ENCODE measurements around the gene IRF2BPL. TPM values are rescaled to one million over a fixed set of nuclear protein-coding genes. Genes with fewer than 3 reads are reported as not detected.

Gene IRF2BPL
- total RNA-seq, 4 donors from 2014 or later: 21.0 to 53.5 (median 32.5) TPM

DNA sequence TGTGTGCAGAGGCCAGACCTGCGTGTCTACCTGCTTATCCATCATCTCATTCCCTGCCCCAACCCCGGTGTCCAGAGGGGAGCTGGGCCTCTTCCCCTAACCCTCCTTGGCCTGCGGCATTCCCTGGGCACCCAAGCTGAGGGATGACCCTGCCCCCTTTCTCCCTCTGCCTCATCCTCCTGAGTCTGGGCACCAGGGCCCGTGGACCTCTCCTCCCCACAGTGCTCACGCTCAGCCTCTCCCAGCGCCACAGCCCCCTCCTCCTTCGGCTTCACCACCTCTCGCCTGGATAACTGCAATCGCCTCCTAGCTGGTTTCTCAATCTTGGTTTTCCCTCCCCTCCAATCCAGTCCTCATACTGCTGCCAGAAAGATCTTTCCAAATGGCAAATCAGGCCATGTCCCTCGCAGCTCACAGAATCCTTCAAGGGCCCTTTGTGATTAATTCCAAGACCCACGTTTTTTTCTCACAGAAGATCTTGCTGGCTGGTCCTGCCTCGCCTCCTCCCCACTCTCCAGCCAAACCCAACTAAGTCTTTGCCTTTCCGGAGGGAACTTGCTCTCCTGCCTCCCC is 16.2 kb downstream of the IRF2BPL start:
- 84 to 87% methylated on average over 7 to 13 of the region's 13 CpGs for WGBS, 2 donors (ENCODE audit: low coverage in 1 of 2)
- Histone ChIP-seq H3K4me1 (peaks cover 0 to 39% (median 31%) of the 10 kb centered on the region in 4 donors), H3K27me3 (no peaks in the 10 kb centered on the region), H3K9me3 (no peaks in the 10 kb centered on the region), H3K4me3 (no peak overlapping the region), H3K27ac (no peak overlapping the region), H3K36me3 (no peaks in the 10 kb centered on the region)
- in situ Hi-C loops (cut with MboI; ENCODE audit: low pct_ligation_motif_present in 1 of 4, low pct_unique_long_range_greater_than_20kb in 1 of 4, low sequenced_read_pairs in 3 of 4): no loop called here
- intact Hi-C loops (cut with DNase I; ENCODE audit: low total_unique reads): no loop called here
- TF ChIP-seq EP300 (IDR thresholded peaks at IDR 0.05; ENCODE audit: low read depth) (no peak), POLR2AphosphoS5 (IDR thresholded peaks at IDR 0.05) (no peak)
- DNase-seq: no peak

DNA sequence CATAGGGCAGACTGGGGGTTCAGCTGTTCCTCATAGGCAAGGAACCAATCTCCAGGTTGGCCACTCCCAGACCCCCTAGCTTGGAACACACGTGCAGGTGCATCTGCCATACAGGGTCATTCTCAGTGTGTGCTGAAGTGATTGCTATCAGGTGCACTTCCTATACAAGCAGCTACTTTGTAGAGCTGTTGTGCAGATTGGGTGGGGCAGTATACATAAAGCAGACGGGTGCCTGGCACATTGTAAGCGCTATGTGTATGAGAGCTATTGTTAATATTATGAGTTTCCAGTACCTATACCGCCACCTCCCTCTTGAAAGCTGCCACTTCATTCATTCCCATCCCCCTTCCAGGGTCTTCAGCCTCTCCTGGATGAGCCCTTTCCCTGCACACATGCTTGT is 17.3 kb downstream of the IRF2BPL start:
- TF ChIP-seq, protein P1, sequence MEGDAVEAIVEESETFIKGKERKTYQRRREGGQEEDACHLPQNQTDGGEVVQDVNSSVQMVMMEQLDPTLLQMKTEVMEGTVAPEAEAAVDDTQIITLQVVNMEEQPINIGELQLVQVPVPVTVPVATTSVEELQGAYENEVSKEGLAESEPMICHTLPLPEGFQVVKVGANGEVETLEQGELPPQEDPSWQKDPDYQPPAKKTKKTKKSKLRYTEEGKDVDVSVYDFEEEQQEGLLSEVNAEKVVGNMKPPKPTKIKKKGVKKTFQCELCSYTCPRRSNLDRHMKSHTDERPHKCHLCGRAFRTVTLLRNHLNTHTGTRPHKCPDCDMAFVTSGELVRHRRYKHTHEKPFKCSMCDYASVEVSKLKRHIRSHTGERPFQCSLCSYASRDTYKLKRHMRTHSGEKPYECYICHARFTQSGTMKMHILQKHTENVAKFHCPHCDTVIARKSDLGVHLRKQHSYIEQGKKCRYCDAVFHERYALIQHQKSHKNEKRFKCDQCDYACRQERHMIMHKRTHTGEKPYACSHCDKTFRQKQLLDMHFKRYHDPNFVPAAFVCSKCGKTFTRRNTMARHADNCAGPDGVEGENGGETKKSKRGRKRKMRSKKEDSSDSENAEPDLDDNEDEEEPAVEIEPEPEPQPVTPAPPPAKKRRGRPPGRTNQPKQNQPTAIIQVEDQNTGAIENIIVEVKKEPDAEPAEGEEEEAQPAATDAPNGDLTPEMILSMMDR (IDR thresholded peaks at IDR 0.05): peak in 3 of 5 experiments; percentile 13 to 67 (median 16)
- TF ChIP-seq POLR2AphosphoS5 (IDR thresholded peaks at IDR 0.05) (peak in 1 of 3 donors; percentile 20), POLR2A (IDR thresholded peaks at IDR 0.05) (no peak)
- Histone ChIP-seq H3K36me3 (no peaks in the 10 kb centered on the region), H3K4me1 (peaks cover 0 to 45% (median 35%) of the 10 kb centered on the region in 4 donors), H3K27ac (peak overlapping the region; percentile 59 to 82 (median 65)), H3K4me3 (no peak overlapping the region), H3K9me3 (no peaks in the 10 kb centered on the region), H3K27me3 (no peaks in the 10 kb centered on the region)
- peak; percentile 62 for DNase-seq
- in situ Hi-C loops (cut with MboI; ENCODE audit: low pct_ligation_motif_present in 1 of 4, low pct_unique_long_range_greater_than_20kb in 1 of 4, low sequenced_read_pairs in 3 of 4) (no loop called here), intact Hi-C loops (cut with DNase I; ENCODE audit: low total_unique reads) (no loop called here)
- 57 to 67% methylated on average over 1 to 4 of the region's 4 CpGs for WGBS, 2 donors (ENCODE audit: low coverage in 1 of 2)

DNA sequence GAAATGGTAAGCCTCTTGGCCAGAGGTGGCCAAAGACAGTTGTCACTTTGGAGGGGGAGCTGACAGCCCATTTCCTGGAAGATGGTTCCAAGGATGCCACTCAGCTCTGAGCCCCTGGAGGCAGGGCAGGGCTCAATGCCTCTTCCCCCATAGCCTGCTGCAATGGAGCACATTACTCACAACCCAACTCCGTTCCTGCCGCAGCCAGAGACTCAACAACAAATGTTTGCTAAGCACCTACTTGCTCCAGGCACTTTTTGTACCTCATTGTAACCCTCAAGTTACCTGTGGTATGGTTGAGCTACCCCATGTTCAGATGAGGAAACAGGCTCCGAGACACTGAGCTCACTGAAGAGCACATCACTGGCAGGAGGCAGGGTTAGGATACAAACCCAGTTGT is 19.5 kb downstream of the IRF2BPL start:
- H3K9me3 ChIP-seq: no peaks in the 10 kb centered on the region
- H3K27ac ChIP-seq: peak overlapping the region in 2 of 4 donors; percentile 80
- 95 to 100% methylated on average over 1 to 3 of the region's 3 CpGs for WGBS, 2 donors (ENCODE audit: low coverage in 1 of 2)

DNA sequence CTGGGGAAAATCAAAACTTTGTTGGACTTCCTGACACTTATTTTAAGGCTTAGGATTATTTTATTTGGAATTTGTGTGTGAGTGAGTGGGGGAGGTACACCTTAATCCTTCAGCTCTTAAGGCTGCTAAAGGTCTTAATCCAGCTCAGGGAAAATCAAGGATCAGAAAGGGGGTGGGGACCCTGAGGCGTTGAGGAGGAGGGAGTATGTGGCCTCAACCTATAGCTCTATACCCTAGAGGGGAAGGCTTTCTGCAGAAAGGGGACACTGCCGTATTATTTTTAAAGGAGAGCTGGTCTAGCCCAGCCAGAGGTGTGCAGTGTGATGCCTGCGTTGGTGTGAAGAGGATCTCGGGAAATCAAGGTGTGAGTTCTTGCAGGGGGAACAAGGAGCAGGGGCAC is 20.0 kb downstream of the IRF2BPL start:
- in situ Hi-C loops (cut with MboI; ENCODE audit: low pct_ligation_motif_present in 1 of 4, low pct_unique_long_range_greater_than_20kb in 1 of 4, low sequenced_read_pairs in 3 of 4): loop anchor here in 1 of 4 donors (10.0 kb wide), 1 partner anchor 54 kb away; no protein-coding TSS in a partner anchor

More for the DNA sequence above, 19.5 kb downstream of the IRF2BPL start:
- no peak overlapping the region for H3K4me3 ChIP-seq
- intact Hi-C loops (cut with DNase I; ENCODE audit: low total_unique reads): loop anchor here (5.0 kb wide), 1 partner anchor 42 kb away; no protein-coding TSS in a partner anchor
- H3K4me1 ChIP-seq: peaks cover 3 to 45% (median 41%) of the 10 kb centered on the region in 4 donors
- DNase-seq: no peak
- in situ Hi-C loops (cut with MboI; ENCODE audit: low pct_ligation_motif_present in 1 of 4, low pct_unique_long_range_greater_than_20kb in 1 of 4, low sequenced_read_pairs in 3 of 4): loop anchor here in 1 of 4 donors (10.0 kb wide), 1 partner anchor 54 kb away; no protein-coding TSS in a partner anchor
- H3K27me3 ChIP-seq: no peaks in the 10 kb centered on the region
- TF ChIP-seq POLR2A (IDR thresholded peaks at IDR 0.05): no peak
- TF ChIP-seq POLR2AphosphoS5 (IDR thresholded peaks at IDR 0.05): no peak
- TF ChIP-seq EP300 (IDR thresholded peaks at IDR 0.05; ENCODE audit: low read depth): no peak
- TF ChIP-seq, protein P1 (IDR thresholded peaks at IDR 0.05): no peak
- no peaks in the 10 kb centered on the region for H3K36me3 ChIP-seq

More for the DNA sequence above, 20.0 kb downstream of the IRF2BPL start:
- H3K27me3 ChIP-seq: no peaks in the 10 kb centered on the region
- H3K9me3 ChIP-seq: no peaks in the 10 kb centered on the region
- H3K36me3 ChIP-seq: no peaks in the 10 kb centered on the region
- H3K4me1 ChIP-seq: peaks cover 3 to 46% (median 43%) of the 10 kb centered on the region in 4 donors
- WGBS, 2 donors (ENCODE audit: low coverage in 1 of 2): 75 to 84% methylated on average over 2 to 4 of the region's 4 CpGs
- no peak overlapping the region for H3K4me3 ChIP-seq
- TF ChIP-seq POLR2A (IDR thresholded peaks at IDR 0.05) (no peak), POLR2AphosphoS5 (IDR thresholded peaks at IDR 0.05) (no peak), EP300 (IDR thresholded peaks at IDR 0.05; ENCODE audit: low read depth) (no peak)
- TF ChIP-seq, protein P1 (IDR thresholded peaks at IDR 0.05): no peak
- intact Hi-C loops (cut with DNase I; ENCODE audit: low total_unique reads): loop anchor here (5.0 kb wide), 1 partner anchor 41 kb away; no protein-coding TSS in a partner anchor
- DNase-seq: no peak
- peak overlapping the region; percentile 74 to 80 (median 78) for H3K27ac ChIP-seq

Data from transverse colon (tissue), 4 donors.